ENCODE measurements around the gene KLF1.

DNA sequence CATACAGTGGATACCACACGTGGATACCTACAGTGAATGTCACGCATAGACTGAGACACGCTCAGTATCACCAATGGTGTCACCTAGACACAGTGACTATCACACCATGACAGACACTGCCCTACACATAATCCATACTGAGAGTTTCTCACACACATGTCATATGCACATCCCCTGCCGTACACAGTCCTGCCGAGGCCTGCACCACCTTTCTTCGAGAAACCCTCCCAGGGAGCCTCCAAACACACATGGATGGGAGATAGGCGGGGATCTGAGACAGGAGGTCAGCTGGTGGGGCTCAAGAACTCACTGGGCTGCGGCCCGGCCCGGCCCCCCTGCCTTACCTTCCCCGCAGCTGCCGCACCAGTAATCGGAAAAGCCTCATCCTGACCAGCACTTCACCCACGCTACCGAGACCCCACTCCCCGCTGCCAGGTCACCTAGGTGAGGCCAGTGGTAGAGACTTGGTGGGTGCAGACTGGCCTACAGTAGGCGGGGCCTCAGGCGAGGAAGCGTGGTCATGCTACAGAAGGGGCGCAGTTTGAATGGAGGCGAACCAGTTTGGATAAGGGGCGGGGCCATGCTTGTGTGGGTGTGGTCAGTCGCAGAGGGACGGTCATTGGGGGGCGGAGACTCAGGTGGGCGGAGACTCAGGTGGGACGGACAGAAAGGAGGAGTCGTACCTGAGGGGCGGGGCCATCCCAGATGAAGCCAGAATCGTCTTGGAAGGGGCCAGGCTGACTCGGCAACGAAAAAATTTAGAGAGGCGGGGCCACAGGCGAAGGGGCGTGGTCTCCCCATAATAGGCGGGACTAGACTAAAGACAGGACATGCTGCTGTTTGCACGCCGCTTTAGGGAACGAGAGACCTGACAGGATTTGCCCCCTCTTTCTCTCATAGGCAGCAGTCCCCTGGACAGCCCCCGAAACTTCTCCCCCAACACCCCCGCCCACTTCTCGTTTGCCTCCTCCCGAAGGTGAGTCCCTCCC is 46.6 kb downstream of the KLF1 start:
- TF ChIP-seq YY1 (IDR thresholded peaks at IDR 0.05; ENCODE audit: insufficient read depth, insufficient read length) (no peak), ZNF274 (IDR thresholded peaks at IDR 0.05; ENCODE audit: low read depth, low read length) (no peak)
